ENCODE results near the gene PPM1L.

The PPM1L gene

DNA sequence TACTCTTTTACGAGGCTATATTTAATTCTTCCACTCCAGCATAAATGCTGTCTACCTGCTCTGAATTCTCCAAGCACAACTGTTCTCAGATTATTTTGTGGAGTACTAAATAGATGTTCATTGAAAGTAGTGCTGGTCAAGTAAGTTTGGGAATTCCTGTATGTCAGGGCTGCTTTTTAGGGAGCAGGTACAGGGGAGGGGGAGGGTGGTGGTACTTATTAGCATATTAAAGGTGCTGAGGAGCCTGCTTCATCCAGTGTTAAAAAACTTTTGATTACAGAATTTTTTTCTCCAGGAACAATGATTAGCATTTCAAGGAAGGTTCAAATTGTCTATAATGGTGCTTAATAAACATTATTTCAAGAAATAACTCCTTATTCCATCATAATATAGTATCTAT, 59.2 kb downstream of the PPM1L start:
- Histone ChIP-seq H3K36me3 (ENCODE audit: control insufficient read depth, insufficient read depth, low read length) (no peaks in the 10 kb centered on the region), H3K4me3 (ENCODE audit: low read length) (no peak overlapping the region), H3K27me3 (ENCODE audit: control insufficient read depth, insufficient read depth, low read length) (no peaks in the 10 kb centered on the region), H3K9ac (ENCODE audit: low read length) (no peak overlapping the region), H3K4me1 (ENCODE audit: control insufficient read depth, insufficient read depth, low read length) (no peaks in the 10 kb centered on the region), H3K9me3 (ENCODE audit: control insufficient read depth, low read length) (no peaks in the 10 kb centered on the region)

DNA sequence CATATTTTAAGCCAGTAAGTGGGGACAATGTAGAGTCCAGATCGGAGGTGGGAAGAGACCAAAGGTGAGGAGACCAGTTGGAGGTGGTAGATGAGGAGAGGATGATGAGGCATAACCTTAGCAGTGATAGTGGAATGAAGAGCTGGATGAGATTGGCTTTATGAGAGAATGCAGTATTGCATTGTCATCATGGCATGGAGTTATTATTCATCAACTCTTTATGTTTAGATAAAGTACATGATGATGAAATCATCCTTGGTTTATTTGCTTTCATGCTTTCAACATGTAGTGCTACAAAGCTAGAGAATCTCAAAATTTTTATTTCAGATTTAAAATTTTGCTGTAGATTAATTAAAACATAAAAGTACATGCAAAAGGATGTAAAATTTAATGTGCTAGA, 64.0 kb downstream of the PPM1L start:
- Histone ChIP-seq H3K4me3 (ENCODE audit: low read length) (no peak overlapping the region), H3K36me3 (ENCODE audit: control insufficient read depth, insufficient read depth, low read length) (no peaks in the 10 kb centered on the region), H3K27me3 (ENCODE audit: control insufficient read depth, insufficient read depth, low read length) (no peaks in the 10 kb centered on the region), H3K9ac (ENCODE audit: low read length) (no peak overlapping the region), H3K4me1 (ENCODE audit: control insufficient read depth, insufficient read depth, low read length) (no peaks in the 10 kb centered on the region), H3K9me3 (ENCODE audit: control insufficient read depth, low read length) (no peaks in the 10 kb centered on the region)

DNA sequence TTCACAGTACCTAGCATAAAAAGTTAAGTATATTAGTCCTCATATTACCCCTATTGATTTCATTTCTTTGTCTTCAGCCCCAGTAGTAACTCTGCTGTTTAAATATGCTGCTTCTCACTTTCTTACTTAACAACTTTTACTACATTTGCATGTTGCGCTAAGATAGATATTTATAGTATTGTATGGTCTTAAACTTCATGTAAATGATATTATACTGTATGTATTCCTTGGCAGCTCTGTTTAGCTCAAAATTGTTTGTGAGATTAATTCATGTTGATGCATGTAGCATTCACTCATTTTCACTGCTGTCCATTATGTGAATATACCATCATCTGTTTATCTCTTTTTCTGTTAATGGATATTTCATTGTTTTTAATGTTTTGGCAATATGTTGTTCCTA, 64.4 kb downstream of the PPM1L start:
- H3K9me3 ChIP-seq (ENCODE audit: control insufficient read depth, low read length), result no peaks in the 10 kb centered on the region
- no peak overlapping the region for H3K4me3 ChIP-seq (ENCODE audit: low read length)
- no peaks in the 10 kb centered on the region for H3K4me1 ChIP-seq (ENCODE audit: control insufficient read depth, insufficient read depth, low read length)
- H3K36me3 ChIP-seq (ENCODE audit: control insufficient read depth, insufficient read depth, low read length), result no peaks in the 10 kb centered on the region
- no peak overlapping the region for H3K9ac ChIP-seq (ENCODE audit: low read length)
- no peaks in the 10 kb centered on the region for H3K27me3 ChIP-seq (ENCODE audit: control insufficient read depth, insufficient read depth, low read length)

DNA sequence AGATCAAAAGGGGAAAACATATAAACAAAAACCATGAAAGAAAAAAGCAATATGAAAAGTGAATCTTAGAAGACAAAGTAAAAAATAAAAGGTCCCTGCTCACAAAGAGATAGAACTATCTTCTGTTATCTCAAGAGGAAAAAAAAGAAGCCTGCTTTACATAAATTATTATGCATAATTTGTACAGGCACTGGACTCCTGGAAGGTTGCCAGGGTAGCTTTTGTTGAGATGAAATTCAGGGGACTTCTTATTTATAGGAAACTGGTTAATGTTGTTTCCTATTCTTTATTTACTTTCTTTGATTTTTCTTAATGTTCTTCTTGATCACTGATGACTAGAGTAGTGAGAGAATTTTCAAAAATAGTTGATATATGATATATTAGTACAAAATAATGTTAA, 66.9 kb downstream of the PPM1L start:
- H3K4me1 ChIP-seq (ENCODE audit: control insufficient read depth, insufficient read depth, low read length), result no peaks in the 10 kb centered on the region
- H3K9ac ChIP-seq (ENCODE audit: low read length), result no peak overlapping the region
- no peaks in the 10 kb centered on the region for H3K9me3 ChIP-seq (ENCODE audit: control insufficient read depth, low read length)
- no peak overlapping the region for H3K4me3 ChIP-seq (ENCODE audit: low read length)
- no peaks in the 10 kb centered on the region for H3K36me3 ChIP-seq (ENCODE audit: control insufficient read depth, insufficient read depth, low read length)
- no peaks in the 10 kb centered on the region for H3K27me3 ChIP-seq (ENCODE audit: control insufficient read depth, insufficient read depth, low read length)

DNA sequence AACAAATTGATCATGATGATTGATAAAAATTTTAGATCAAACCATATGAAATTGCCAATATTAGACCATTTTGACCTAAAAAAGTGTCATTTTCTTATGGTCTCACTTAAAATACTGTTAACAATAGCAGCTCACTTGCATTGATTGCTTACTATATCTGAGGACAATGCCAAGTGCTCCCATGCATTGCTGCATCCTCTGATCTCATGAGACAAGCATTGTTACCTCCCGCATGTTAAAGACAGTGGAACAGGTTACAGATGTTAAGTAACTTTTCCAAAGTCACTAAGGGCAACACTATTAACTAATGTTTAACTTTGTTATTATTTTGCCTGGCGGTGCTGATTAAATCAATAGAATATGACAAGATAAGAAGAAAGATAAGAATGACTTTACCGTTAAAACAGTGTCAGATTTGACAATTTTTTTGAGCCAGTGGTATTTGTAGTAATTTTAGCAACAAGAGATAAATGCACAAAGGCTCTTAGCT, 69.3 kb downstream of the PPM1L start:
- no peaks in the 10 kb centered on the region for H3K36me3 ChIP-seq (ENCODE audit: control insufficient read depth, insufficient read depth, low read length)
- H3K4me1 ChIP-seq (ENCODE audit: control insufficient read depth, insufficient read depth, low read length), result peaks cover 10% of the 10 kb centered on the region
- no peak overlapping the region for H3K4me3 ChIP-seq (ENCODE audit: low read length)

DNA sequence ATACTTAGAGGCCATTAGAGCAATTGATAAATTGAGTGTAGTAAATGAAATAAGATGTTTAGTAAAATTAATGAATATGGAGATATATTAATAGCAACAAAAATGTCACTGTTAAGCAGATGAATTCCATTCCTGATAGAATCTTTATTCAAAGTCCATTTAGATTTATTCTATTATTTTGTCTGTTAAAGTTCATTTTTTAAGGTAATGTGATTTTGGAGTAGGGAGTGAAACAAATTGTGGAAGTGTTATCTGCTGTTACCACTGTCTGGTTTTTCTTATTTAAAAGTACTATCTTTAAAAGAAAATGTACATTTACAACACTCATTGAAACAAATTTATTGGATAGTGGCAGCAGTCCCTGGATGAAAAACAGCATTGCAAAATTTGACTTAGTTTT, 70.4 kb downstream of the PPM1L start:
- H3K4me1 ChIP-seq (ENCODE audit: control insufficient read depth, insufficient read depth, low read length), result peaks cover 10% of the 10 kb centered on the region
- no peak overlapping the region for H3K4me3 ChIP-seq (ENCODE audit: low read length)
- H3K36me3 ChIP-seq (ENCODE audit: control insufficient read depth, insufficient read depth, low read length), result no peaks in the 10 kb centered on the region
- H3K27me3 ChIP-seq (ENCODE audit: control insufficient read depth, insufficient read depth, low read length), result no peaks in the 10 kb centered on the region
- no peaks in the 10 kb centered on the region for H3K9me3 ChIP-seq (ENCODE audit: control insufficient read depth, low read length)
- no peak overlapping the region for H3K9ac ChIP-seq (ENCODE audit: low read length)

More for the DNA sequence above, 69.3 kb downstream of the PPM1L start:
- no peak overlapping the region for H3K9ac ChIP-seq (ENCODE audit: low read length)
- H3K27me3 ChIP-seq (ENCODE audit: control insufficient read depth, insufficient read depth, low read length), result no peaks in the 10 kb centered on the region
- no peaks in the 10 kb centered on the region for H3K9me3 ChIP-seq (ENCODE audit: control insufficient read depth, low read length)

DNA sequence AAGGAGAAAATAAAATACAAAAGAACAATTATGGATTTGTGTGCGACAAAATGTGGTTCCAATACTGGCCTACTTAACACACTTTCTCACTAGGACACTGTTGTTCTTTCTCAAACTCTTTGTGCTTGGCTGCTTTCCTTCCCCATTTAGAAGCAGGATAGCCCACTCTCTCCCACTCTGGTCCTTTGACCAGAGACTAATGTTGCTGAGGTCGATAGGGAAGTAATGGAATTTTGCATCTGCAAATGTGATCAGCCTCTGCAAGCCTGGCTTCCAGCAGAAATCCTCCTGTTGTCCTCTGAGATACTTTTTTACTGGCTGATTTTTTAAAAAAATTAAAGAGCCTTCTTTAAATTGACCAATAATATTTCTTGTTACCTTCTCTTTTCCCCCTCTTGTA, 71.0 kb downstream of the PPM1L start:
- no peak overlapping the region for H3K4me3 ChIP-seq (ENCODE audit: low read length)
- peaks cover 10% of the 10 kb centered on the region for H3K4me1 ChIP-seq (ENCODE audit: control insufficient read depth, insufficient read depth, low read length)
- no peaks in the 10 kb centered on the region for H3K27me3 ChIP-seq (ENCODE audit: control insufficient read depth, insufficient read depth, low read length)
- H3K9ac ChIP-seq (ENCODE audit: low read length), result no peak overlapping the region
- no peaks in the 10 kb centered on the region for H3K9me3 ChIP-seq (ENCODE audit: control insufficient read depth, low read length)
- no peaks in the 10 kb centered on the region for H3K36me3 ChIP-seq (ENCODE audit: control insufficient read depth, insufficient read depth, low read length)

DNA sequence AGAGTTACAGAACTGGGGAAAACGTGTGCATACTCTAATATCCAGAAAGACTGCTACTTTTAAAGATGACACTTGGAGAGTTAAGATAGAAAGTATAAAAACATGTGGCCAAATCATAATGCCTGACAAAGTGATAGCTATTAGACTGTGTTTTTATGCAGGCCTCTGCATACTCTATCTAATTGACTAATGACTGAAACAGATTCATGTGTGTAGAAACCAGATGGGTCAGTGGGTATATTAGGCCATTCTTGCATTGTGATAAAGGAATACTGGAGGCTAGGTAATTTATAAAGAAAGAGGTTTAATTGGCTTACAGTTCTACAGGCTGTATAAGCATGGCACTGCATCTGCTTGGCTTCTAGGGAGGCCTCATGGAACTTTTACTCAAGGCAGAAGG, 71.5 kb downstream of the PPM1L start:
- H3K4me1 ChIP-seq (ENCODE audit: control insufficient read depth, insufficient read depth, low read length), result peaks cover 10% of the 10 kb centered on the region
- no peaks in the 10 kb centered on the region for H3K36me3 ChIP-seq (ENCODE audit: control insufficient read depth, insufficient read depth, low read length)
- no peaks in the 10 kb centered on the region for H3K27me3 ChIP-seq (ENCODE audit: control insufficient read depth, insufficient read depth, low read length)
- no peak overlapping the region for H3K4me3 ChIP-seq (ENCODE audit: low read length)
- no peaks in the 10 kb centered on the region for H3K9me3 ChIP-seq (ENCODE audit: control insufficient read depth, low read length)
- H3K9ac ChIP-seq (ENCODE audit: low read length), result no peak overlapping the region

DNA sequence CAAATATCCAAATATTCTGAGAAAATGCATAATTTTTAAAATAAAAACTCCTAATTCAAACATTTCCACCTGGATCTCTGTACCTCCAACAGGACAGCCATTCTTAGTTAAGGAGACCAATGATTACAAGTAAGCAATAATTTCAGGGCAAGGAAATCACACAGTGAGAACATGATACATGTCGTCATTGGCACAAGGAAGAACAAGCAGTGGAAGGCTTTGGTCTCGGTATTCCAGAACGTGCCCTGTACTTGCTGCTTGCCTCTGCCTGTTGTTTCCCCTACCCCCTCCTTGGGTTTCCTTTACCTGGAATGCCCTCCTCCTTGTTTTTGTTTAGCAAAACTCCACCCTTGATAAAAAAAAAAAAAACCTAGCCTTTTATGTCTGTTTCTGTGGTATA, 72.8 kb downstream of the PPM1L start:
- H3K36me3 ChIP-seq (ENCODE audit: control insufficient read depth, insufficient read depth, low read length), result no peaks in the 10 kb centered on the region
- H3K27me3 ChIP-seq (ENCODE audit: control insufficient read depth, insufficient read depth, low read length), result no peaks in the 10 kb centered on the region
- H3K4me1 ChIP-seq (ENCODE audit: control insufficient read depth, insufficient read depth, low read length), result peaks cover 10% of the 10 kb centered on the region
- no peaks in the 10 kb centered on the region for H3K9me3 ChIP-seq (ENCODE audit: control insufficient read depth, low read length)
- no peak overlapping the region for H3K9ac ChIP-seq (ENCODE audit: low read length)
- H3K4me3 ChIP-seq (ENCODE audit: low read length), result no peak overlapping the region

DNA sequence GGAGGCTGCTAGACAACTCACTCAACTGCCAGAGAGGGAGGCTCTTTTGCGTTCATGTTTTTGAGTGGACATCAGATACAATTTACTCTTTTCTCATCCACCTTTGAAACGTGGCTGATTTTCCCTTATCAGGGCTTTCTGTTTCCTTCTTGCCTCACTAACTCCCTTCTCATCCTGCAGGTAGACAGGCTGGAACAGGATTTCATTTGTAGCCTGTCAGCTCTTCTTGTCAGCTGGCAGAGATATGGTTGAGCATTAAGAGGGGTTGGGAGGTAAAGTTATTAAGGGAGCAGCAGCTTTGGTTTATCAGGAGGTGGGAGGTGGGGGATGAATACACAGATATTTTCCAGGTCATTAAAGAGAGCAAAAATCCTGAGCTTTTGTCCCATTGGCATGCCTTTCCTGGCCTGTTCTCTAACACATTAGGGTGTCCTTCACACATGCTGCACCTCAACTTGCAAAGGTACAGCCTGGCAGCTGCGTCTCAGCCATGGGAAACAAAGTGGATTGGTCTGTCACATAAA, 73.5 kb downstream of the PPM1L start:
- Histone ChIP-seq H3K4me3 (ENCODE audit: low read length) (no peak overlapping the region), H3K4me1 (ENCODE audit: control insufficient read depth, insufficient read depth, low read length) (peaks cover 10% of the 10 kb centered on the region), H3K9ac (ENCODE audit: low read length) (no peak overlapping the region), H3K27me3 (ENCODE audit: control insufficient read depth, insufficient read depth, low read length) (no peaks in the 10 kb centered on the region), H3K36me3 (ENCODE audit: control insufficient read depth, insufficient read depth, low read length) (no peaks in the 10 kb centered on the region), H3K9me3 (ENCODE audit: control insufficient read depth, low read length) (no peaks in the 10 kb centered on the region)

DNA sequence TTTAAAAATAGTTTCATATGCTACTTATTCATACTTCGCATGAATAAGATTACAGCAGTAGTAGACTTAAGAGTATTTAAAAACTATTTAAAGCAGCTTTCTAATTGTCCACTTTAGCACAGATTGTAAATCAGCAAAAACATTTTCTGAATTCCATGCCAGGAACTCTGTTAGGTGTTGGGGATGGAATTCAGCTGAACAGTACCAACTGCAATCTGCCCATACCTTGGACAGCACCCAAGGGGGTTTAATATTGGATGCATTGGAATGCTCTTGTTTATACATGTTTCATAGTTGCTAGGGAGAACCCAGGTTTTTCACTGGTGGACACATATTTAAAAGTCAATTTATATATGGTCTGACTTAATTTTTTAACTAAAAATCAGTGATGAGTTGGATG, 74.8 kb downstream of the PPM1L start:
- Histone ChIP-seq H3K4me3 (ENCODE audit: low read length) (no peak overlapping the region), H3K36me3 (ENCODE audit: control insufficient read depth, insufficient read depth, low read length) (no peaks in the 10 kb centered on the region), H3K9me3 (ENCODE audit: control insufficient read depth, low read length) (no peaks in the 10 kb centered on the region), H3K9ac (ENCODE audit: low read length) (no peak overlapping the region), H3K4me1 (ENCODE audit: control insufficient read depth, insufficient read depth, low read length) (peaks cover 10% of the 10 kb centered on the region), H3K27me3 (ENCODE audit: control insufficient read depth, insufficient read depth, low read length) (no peaks in the 10 kb centered on the region)

DNA sequence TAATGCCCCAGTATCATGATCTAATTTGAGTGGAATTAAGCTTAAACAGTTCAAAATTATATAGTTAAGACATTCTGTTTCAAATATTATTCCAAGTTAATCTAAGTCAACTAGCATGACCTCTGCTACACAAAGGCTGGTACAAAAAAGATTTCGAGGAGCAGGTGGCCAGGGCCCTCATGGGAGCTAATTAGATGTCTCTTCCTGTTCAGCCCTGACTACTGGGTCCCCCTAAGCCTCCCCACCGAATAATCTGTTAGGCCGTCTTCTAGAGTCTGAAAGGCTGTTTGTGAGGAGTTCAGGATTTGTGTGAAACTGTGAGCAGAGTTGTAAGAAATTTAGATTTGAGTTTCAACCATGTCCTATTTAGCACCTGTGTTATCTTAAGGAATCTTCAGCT, 75.4 kb downstream of the PPM1L start:
- no peaks in the 10 kb centered on the region for H3K36me3 ChIP-seq (ENCODE audit: control insufficient read depth, insufficient read depth, low read length)
- H3K4me3 ChIP-seq (ENCODE audit: low read length), result no peak overlapping the region
- no peaks in the 10 kb centered on the region for H3K9me3 ChIP-seq (ENCODE audit: control insufficient read depth, low read length)
- no peaks in the 10 kb centered on the region for H3K27me3 ChIP-seq (ENCODE audit: control insufficient read depth, insufficient read depth, low read length)
- H3K9ac ChIP-seq (ENCODE audit: low read length), result no peak overlapping the region
- peaks cover 10% of the 10 kb centered on the region for H3K4me1 ChIP-seq (ENCODE audit: control insufficient read depth, insufficient read depth, low read length)

DNA sequence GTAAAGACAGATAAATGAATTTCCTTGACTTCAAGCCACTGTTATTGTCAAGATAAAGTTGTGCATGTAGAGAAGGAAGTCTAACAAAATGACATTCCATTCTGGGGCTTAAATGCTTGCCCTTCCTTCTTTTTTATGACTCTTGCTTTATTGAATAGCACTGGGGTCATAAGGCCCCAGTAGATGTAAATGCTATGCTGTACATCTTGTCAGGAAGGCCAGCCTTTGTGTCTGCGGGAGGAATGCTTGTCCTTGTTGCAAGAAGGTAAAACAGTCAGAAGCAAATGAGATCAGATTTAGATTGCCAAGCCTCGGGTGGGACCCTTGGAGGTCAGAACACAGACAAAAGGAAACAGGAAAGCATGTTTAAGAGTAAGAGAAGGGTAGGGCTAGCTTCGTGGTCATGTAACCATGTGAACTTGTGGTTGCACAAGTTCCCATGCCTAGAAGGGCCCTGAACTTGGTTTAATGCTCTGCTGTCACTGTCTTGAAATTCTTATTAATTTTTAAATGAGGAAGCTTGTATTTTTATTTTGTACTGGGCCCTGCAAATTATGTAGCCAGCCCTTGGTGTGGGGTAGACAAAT, 81.5 kb downstream of the PPM1L start:
- no peaks in the 10 kb centered on the region for H3K4me1 ChIP-seq (ENCODE audit: control insufficient read depth, insufficient read depth, low read length)

More for the DNA sequence above, 81.5 kb downstream of the PPM1L start:
- H3K9ac ChIP-seq (ENCODE audit: low read length), result no peak overlapping the region
- H3K4me3 ChIP-seq (ENCODE audit: low read length), result no peak overlapping the region
- no peaks in the 10 kb centered on the region for H3K9me3 ChIP-seq (ENCODE audit: control insufficient read depth, low read length)
- H3K36me3 ChIP-seq (ENCODE audit: control insufficient read depth, insufficient read depth, low read length), result no peaks in the 10 kb centered on the region
- H3K27me3 ChIP-seq (ENCODE audit: control insufficient read depth, insufficient read depth, low read length), result no peaks in the 10 kb centered on the region

Measured in mucosa of stomach (tissue), 1 donor.